ENCODE measurements around the gene IPO4. TPM values are rescaled to one million over a fixed set of nuclear protein-coding genes. Genes with fewer than 3 reads are reported as not detected.

IPO4 gene
- total and polyA plus RNA-seq, 2 of the 4 experiments (the other 2 are of a cell fraction): 37.6 to 39.4 TPM

DNA sequence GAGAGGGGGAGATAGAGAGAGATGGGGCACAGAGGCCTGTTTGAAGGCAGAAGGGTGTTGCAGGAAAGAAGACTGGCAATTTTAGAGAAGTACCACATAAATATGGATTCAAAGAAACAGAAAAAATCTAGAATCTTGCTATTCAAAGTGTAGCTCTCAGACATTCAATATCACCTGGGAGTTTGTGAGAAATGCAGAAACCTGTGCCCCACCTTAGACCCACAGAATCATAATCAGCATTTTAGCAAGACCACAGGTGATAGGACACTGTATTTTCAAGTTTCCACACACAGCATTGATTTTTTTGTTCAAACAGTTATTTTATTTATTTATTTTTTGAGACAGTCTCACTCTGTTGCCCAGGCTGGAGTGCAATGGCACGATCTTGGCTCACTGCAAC, 40.3 kb upstream of the IPO4 start:
- dilution Hi-C loops (cut with HindIII; ENCODE audit: low sequenced_read_pairs, unreplicated experiment): no loop called here
- Histone ChIP-seq H3K23ac (ENCODE audit: low read depth, low read length) (no peak overlapping the region; the same call in 1 of the 2 replicates), H3K36me3 (ENCODE audit: control insufficient read depth, insufficient read depth, low read length) (peaks cover 6% of the 10 kb centered on the region; the same call in 1 of the 2 replicates), H4K20me1 (ENCODE audit: insufficient read depth, low read length) (no peaks in the 10 kb centered on the region), H3K9ac (ENCODE audit: low read depth, low read length) (no peak overlapping the region), H3K4me2 (ENCODE audit: low read depth, low read length) (no peak overlapping the region), H3K9me3 (ENCODE audit: control insufficient read depth, insufficient read depth, low read length) (no peaks in the 10 kb centered on the region), H3K56ac (ENCODE audit: extremely low read depth, insufficient read depth, low read length) (no peak overlapping the region; the same call in 1 of the 2 replicates), H4K91ac (ENCODE audit: insufficient read depth, low read depth, low read length) (no peak overlapping the region), H2BK15ac (ENCODE audit: low read depth, low read length) (no peak overlapping the region), H3K14ac (replicated peaks; ENCODE audit: low read depth, low read length) (no peak overlapping the region), H2BK120ac (ENCODE audit: low read depth, low read length) (no peak overlapping the region), H3K79me1 (ENCODE audit: low read depth in 1 of 2, low read length in 2 of 2) (peaks cover 25 to 56% of the 10 kb centered on the region in 2 experiments), H4K8ac (ENCODE audit: low read depth in 2 of 2, low read length in 2 of 2) (no peak overlapping the region), H3K4ac (ENCODE audit: low read depth, low read length) (no peak overlapping the region), H4K5ac (ENCODE audit: low read depth, low read length) (no peak overlapping the region), H2AK5ac (ENCODE audit: low read depth, low read length) (no peak overlapping the region), H2AK9ac (replicated peaks; ENCODE audit: low read depth, low read length, poor library complexity) (no peak overlapping the region), H3K18ac (ENCODE audit: low read depth, low read length) (no peak overlapping the region), H3K4me1 (ENCODE audit: control insufficient read depth, insufficient read depth, low read length) (peaks cover 10% of the 10 kb centered on the region), H2BK20ac (ENCODE audit: low read depth, low read length) (no peak overlapping the region), H2BK5ac (ENCODE audit: low read depth, low read length, poor library complexity, severe bottlenecking) (no peak overlapping the region), H3K27me3 (ENCODE audit: control insufficient read depth, insufficient read depth, low read length) (no peaks in the 10 kb centered on the region), H3K4me3 (ENCODE audit: insufficient read depth, low read depth, low read length) (no peak overlapping the region), H3K9me1 (ENCODE audit: insufficient read depth, low read length) (peaks cover 7% of the 10 kb centered on the region), H3K27ac (ENCODE audit: insufficient read depth, low read length) (no peak overlapping the region), H2AFZ (replicated peaks; ENCODE audit: low read length, poor library complexity) (no peak overlapping the region)
- WGBS, 2 experiments (ENCODE audit: extremely low coverage in 2 of 2, insufficient read length in 1 of 2): no CpG with 5 or more reads among the region's 1 CpG
- DNase-seq: no peak
- TF ChIP-seq MAZ (IDR thresholded peaks at IDR 0.05; ENCODE audit: borderline replicate concordance, low read depth, low read length) (no peak), RAD21 (IDR thresholded peaks at IDR 0.05; ENCODE audit: low read length) (no peak), CEBPB (IDR thresholded peaks at IDR 0.05; ENCODE audit: low read depth, low read length) (no peak), RCOR1 (IDR thresholded peaks at IDR 0.05; ENCODE audit: insufficient replicate concordance, low read length) (no peak), BHLHE40 (IDR thresholded peaks at IDR 0.05; ENCODE audit: low read depth, low read length) (no peak), POLR2A (IDR thresholded peaks at IDR 0.05; ENCODE audit: low read depth, low read length) (no peak), CTCF (conservative IDR thresholded peaks at IDR 0.05; ENCODE audit: low read depth, low read length) (no peak), FOS (IDR thresholded peaks at IDR 0.05; ENCODE audit: low read depth, low read length) (no peak), SMC3 (IDR thresholded peaks at IDR 0.05; ENCODE audit: low read depth, low read length) (no peak), MXI1 (IDR thresholded peaks at IDR 0.05; ENCODE audit: borderline replicate concordance, low read depth, low read length) (no peak), ELK1 (IDR thresholded peaks at IDR 0.05; ENCODE audit: borderline replicate concordance, low read depth, low read length) (no peak), NFE2L2 (IDR thresholded peaks at IDR 0.05; ENCODE audit: low read depth, low read length) (no peak), MAFK (IDR thresholded peaks at IDR 0.05; ENCODE audit: low read depth, low read length) (no peak), CHD1 (IDR thresholded peaks at IDR 0.05; ENCODE audit: low read depth, low read length) (no peak), RFX5 (IDR thresholded peaks at IDR 0.05; ENCODE audit: low read depth, low read length) (no peak)
- TF ChIP-seq, protein P1, sequence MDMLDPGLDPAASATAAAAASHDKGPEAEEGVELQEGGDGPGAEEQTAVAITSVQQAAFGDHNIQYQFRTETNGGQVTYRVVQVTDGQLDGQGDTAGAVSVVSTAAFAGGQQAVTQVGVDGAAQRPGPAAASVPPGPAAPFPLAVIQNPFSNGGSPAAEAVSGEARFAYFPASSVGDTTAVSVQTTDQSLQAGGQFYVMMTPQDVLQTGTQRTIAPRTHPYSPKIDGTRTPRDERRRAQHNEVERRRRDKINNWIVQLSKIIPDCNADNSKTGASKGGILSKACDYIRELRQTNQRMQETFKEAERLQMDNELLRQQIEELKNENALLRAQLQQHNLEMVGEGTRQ (IDR thresholded peaks at IDR 0.05; ENCODE audit: low read depth, low read length): no peak
- in situ Hi-C loops (cut with MboI; ENCODE audit: low sequenced_read_pairs): no loop called here
- ChIA-PET POLR2A (ENCODE audit: unreplicated experiment) (interaction anchor here (0.6 kb wide), 2 partner anchors 9 to 1126 kb away, joined by 4 to 8 read pairs; no protein-coding TSS in a partner anchor), CTCF (interaction anchor here (0.6 to 2.5 kb wide), 2 partner anchors 13 to 735 kb away, joined by 3 to 7 read pairs; partner anchors contain the start of gene MDP1)
- intact Hi-C loops (cut with micrococcal nuclease): no loop called here
- no peak for ATAC-seq (ENCODE audit: low read depth)
- BruUV-seq (replicated peaks): no TSS peak
